GM12892 (cell line): Measurements from ENCODE around the gene CD44.

Source experiments
- DNase-seq: peaks from one replicate; pipeline ENCODE4 v3.0.0; 2011; ENCODE audit not compliant: insufficient read length
- FAIRE-seq: peaks from 2 replicates; lab custom pipeline; 2011; peaks lifted over from hg19 to GRCh38; lab: Jason Lieb, UNC
- POLR2A ChIP-seq: IDR thresholded peaks from 2 replicates; pipeline ENCODE4 v1.6.1; 2011; ENCODE audit warnings: low read depth, low read length, control low read depth
- POLR2AphosphoS5 ChIP-seq: IDR thresholded peaks from 2 replicates; pipeline ENCODE4 v1.6.1; 2011; ENCODE audit warnings: low read depth, low read length, control low read depth
- TAF1 ChIP-seq: IDR thresholded peaks from 2 replicates; pipeline ENCODE4 v1.6.1; 2011; ENCODE audit warnings: low read depth, mild to moderate bottlenecking, control low read depth, low read length, borderline replicate concordance

CD44 gene

GRCh38 chr11:35165030-35165422, 26.1 kb downstream of the CD44 start:
- no peak for FAIRE-seq
- no peak for DNase-seq
- TF ChIP-seq TAF1 = no peak
- TF ChIP-seq POLR2AphosphoS5 = no peak
- TF ChIP-seq POLR2A = no peak; the same call in 1 of the 2 replicates

- FAIRE-seq (peak; percentile 97), DNase-seq (no peak)
- TF ChIP-seq TAF1 (no peak), POLR2AphosphoS5 (peak; percentile 54; the same call in 1 of the 2 replicates), POLR2A (no peak; the same call in 1 of the 2 replicates)
Measured at GRCh38 chr11:35165423-35166368, 26.7 kb downstream of the CD44 start.

DNA sequence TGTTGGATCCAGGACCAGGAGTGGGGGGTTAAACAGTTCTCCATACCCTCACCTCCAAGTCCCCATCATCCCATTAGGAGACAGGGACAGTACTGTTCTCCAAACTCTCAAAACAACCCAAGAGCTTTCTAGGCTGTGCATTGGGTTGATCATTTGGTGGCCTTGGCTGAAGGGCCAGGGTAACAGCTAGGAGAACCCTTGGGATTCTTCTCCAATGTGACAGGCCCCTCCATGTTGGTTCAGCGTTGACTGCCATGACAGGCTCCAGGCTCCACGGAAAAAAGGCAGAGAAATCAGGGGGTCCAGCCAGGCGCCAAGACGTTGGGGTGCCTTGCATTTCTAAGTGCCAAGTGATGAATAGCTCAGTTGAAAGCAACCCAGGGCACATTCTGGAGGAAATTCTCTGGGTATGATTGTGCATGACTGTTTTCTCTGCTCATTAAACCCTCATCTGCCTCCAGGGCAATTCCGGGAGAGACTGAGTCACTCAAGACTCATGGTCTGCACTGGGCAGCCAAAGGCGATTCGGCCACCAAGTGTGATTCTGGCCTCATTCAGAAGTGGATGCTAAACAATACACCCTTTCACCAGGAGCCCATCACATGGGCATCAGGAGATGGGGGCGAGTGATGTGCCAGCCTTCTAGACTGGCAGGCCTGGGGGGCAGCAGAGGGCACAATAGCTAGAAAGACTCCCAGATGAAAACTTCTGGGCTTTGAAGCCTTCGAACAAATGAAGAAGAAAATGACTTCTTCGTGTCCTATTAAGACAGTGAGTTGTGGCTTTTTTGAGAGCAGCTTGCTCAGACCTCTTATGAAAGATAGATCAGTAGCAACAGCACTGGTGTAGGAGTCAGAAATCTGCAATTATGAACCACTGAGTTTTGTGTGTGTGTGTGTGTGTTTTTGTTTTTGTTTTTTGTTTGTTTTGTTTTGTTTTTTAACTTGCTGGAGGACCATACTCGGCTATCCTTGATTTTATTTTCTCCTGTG, 27.7 kb downstream of the CD44 start:
- peak; percentile 43 for TF ChIP-seq POLR2A
- no peak for TF ChIP-seq TAF1
- TF ChIP-seq POLR2AphosphoS5 = 0 out of 2 replicates have a peak, but pooled peaks have one; percentile 10
- FAIRE-seq (peak; percentile 58), DNase-seq (no peak)

DNA sequence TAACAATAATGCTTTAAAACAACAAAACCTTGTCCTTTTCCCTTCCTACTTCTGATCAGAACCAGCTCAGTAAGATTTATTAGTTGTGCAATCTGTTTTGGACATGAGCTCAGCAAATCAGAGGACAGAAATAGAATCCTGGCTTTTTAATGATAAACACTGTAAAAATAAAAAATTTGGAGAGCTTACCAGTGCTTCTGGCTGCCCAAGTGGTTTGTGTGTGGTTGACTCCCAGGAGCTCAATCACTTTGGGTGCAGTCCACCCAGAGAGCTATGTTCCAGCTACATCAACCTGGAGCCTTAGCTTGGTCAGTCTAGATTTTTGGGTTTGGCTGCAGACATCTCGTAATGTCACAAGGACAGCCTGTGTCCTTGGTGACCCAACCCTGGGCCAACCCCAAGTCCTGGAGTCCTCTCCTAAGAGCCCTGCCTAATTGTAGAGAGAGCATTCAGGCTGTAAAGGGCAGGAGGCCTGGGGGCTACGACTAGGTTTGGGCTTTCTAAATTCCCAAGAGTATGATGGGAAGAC, 28.5 kb downstream of the CD44 start:
- DNase-seq = no peak
- TF ChIP-seq POLR2A = no peak
- TF ChIP-seq POLR2AphosphoS5 = no peak
- TF ChIP-seq TAF1 = no peak
- FAIRE-seq = no peak

GRCh38 chr11:35168671-35169070, 29.7 kb downstream of the CD44 start:
- DNase-seq (no peak), FAIRE-seq (no peak)
- no peak for TF ChIP-seq POLR2AphosphoS5
- TF ChIP-seq POLR2A = peak; percentile 12; the same call in 1 of the 2 replicates

- DNase-seq = no peak
- 0 out of 2 replicates have a peak, but pooled peaks have one; percentile 18 for TF ChIP-seq POLR2AphosphoS5
- no peak for TF ChIP-seq TAF1
- FAIRE-seq = no peak
Measured at GRCh38 chr11:35169112-35169511, 30.1 kb downstream of the CD44 start.

DNA sequence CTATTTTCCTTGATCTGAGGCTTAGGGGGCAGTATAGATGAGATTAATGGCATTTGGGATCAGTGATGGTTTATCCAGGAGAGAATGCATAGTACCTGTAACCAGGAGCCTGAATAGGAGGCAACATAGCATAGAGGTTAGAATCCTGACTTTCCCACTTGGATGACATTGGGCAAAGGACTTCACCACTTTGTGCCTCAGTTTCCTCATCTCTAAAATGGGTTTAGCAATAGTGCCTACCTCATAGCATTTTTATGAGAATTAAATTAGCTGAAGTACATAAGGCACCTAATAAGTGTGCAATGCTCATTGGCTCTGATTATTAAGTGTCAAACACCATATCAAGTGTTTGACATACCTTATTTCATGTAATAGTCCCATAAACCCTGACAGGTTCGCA, 30.8 kb downstream of the CD44 start:
- TF ChIP-seq POLR2AphosphoS5 = no peak
- TF ChIP-seq POLR2A = no peak
- TF ChIP-seq TAF1 = no peak

DNA sequence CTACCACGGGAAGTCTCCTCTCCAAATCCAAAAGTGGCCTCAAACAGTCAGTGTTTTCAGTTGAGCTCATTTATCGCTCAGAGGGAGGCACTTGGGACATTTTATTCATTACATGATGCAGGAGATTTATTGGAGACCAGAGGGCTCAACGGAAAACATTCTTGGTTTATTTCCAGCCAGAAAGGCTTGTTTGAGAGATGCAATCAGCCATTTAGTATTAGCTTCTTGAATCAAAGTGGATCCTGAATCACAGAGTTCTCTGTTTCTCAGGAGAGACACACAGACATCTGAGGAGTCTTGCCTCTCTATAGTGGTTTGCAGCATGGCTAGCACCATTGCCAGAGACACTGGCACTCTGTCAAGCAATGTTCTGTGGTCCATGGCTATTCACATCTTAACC, 31.5 kb downstream of the CD44 start:
- DNase-seq (no peak), FAIRE-seq (no peak)
- TF ChIP-seq TAF1 (no peak), POLR2A (no peak), POLR2AphosphoS5 (no peak)

More for the DNA sequence above, 30.8 kb downstream of the CD44 start:
- no peak for DNase-seq
- FAIRE-seq = no peak

GRCh38 chr11:35171226-35171625, 32.3 kb downstream of the CD44 start:
- DNase-seq (no peak), FAIRE-seq (peak; percentile 77)
- TF ChIP-seq POLR2AphosphoS5 (no peak; the same call in none of the 2 replicates), TAF1 (no peak), POLR2A (no peak)

DNA sequence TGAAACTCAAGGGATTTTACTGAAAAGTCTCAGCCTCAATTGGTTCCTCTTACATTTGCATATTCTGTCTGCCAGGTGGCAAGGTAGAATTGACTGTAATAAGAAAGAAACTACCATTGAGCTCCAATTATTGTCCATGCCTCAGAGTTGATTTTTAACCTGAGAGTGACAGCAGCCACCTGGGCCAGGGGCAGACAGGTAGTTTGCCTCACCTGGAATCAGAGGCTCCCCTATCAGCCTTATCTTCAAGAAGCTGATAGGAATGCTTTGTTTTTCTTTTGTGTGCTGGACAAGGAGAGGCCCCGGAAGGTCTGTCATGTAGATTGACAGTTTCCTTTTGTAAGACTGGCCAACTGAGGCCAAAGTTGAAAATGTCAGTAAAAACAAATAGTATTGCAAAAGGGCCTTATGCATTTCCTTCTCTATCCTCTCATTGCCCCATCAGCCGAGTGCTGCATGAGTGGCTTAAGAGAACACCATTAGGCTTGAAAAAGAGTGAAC, 34.1 kb downstream of the CD44 start:
- FAIRE-seq (peak; percentile 81), DNase-seq (no peak)

More for the DNA sequence above, 34.1 kb downstream of the CD44 start:
- no peak for TF ChIP-seq TAF1
- TF ChIP-seq POLR2AphosphoS5 = no peak
- TF ChIP-seq POLR2A = no peak
